Upper lobe of left lung (tissue), 6 donors: ENCODE data around the gene KLHL29. TPM values are rescaled to one million over a fixed set of nuclear protein-coding genes. Genes with fewer than 3 reads are reported as not detected.

Experiments used
- ATAC-seq, 2 donors: fragments of 200-7000 bp; cut with Tn5 transposase; one replicate each; pipeline ENCODE4 v1.9.1; 2022; ENCODE audit warnings: mild to moderate bottlenecking in 2 of 2, moderate library complexity in 2 of 2; ENCODE audit not compliant: low FRiP score in 2 of 2
- DNase-seq, 2 donors: peaks; one replicate each; pipeline ENCODE4 v3.0.0-alpha.2; 2019 to 2020
- H3K27ac ChIP-seq, 4 donors: fragments of 200-600 bp; sonication (generic); one replicate each; pipeline ENCODE4 v1.5.1; 2016 to 2019
- H3K27me3 ChIP-seq, 4 donors: fragments of 200-600 bp; sonication (generic); one replicate each; pipeline ENCODE4 v1.5.1; 2017 to 2019
- H3K36me3 ChIP-seq, 4 donors: fragments of 200-600 bp; sonication (generic); one replicate each; pipeline ENCODE4 v1.5.1; 2016 to 2019
- H3K4me1 ChIP-seq, 4 donors: fragments of 200-600 bp; sonication (generic); one replicate each; pipeline ENCODE4 v1.5.1; 2018 to 2019
- H3K4me3 ChIP-seq, 4 donors: fragments of 200-600 bp; sonication (generic); one replicate each; pipeline ENCODE4 v1.5.1; 2017 to 2019; ENCODE audit warnings: mild to moderate bottlenecking in 2 of 4, moderate library complexity in 1 of 4
- H3K9me3 ChIP-seq, 4 donors: fragments of 200-600 bp; sonication (generic); one replicate each; pipeline ENCODE4 v1.5.1; 2018 to 2019
- EP300 ChIP-seq, 4 donors: sonication (generic); formaldehyde crosslinking; IDR thresholded peaks; one replicate each; pipeline ENCODE4 v1.5.1; 2017; ENCODE audit warnings: antibody characterized with exemption in 4 of 4, control low read depth in 2 of 4
- POLR2A ChIP-seq, 4 donors: fragments of 450-650 bp; IDR thresholded peaks; one replicate each; pipeline ENCODE4 v1.5.1; 2016 to 2017; ENCODE audit warnings: antibody characterized with exemption in 4 of 4, mild to moderate bottlenecking in 2 of 4
- POLR2AphosphoS5 ChIP-seq, 2 donors: sonication (generic); formaldehyde crosslinking; IDR thresholded peaks; one replicate each; pipeline ENCODE4 v1.5.1; 2017; ENCODE audit warnings: antibody characterized with exemption in 2 of 2
- WGBS, 2 donors: methylation state at CpG; one replicate each; pipeline ENCODE4 v1.1.5; 2017 to 2018; 5-methylcytosine and 5-hydroxymethylcytosine counted together
- total RNA-seq, 6 donors: library from RNA; depleted of rRNA in 4 of 6; stranded (reverse); fragments of >200 nt in 4 of 6; gene quantifications; one replicate each; pipeline versions ENCODE4 v1.1.0 to v1.2.1, GENCODE V29; 2016 to 2021
- TF ChIP-seq, protein P1 (sequence below), 6 experiments: fragments of 450-650 bp in 4 of 6; fragments of 200-600 bp in 2 of 6; sonication (generic) in 2 of 6; IDR thresholded peaks; one replicate each; pipeline ENCODE4 v1.5.1; 2016 to 2019; ENCODE audit warnings: antibody characterized with exemption in 6 of 6
- donor health status: DM: no; HTN: no; CAD: no; lungs with moderate emphysema.
- donor health status: DM: no; HTN: yes; CAD: no; lungs with severe emphysema.

Gene KLHL29
- total RNA-seq, 6 donors from 2014 or later, result 8.6 to 34.4 (median 18.2) TPM

GRCh38 chr2:23705771-23706612 is 321.0 kb downstream of the KLHL29 start:
- 95 to 97% methylated on average over 12 to 18 of the region's 18 CpGs for WGBS, 2 donors
- Histone ChIP-seq H3K4me3 (no peak overlapping the region), H3K27me3 (no peaks in the 10 kb centered on the region), H3K4me1 (no peaks in the 10 kb centered on the region), H3K36me3 (peaks cover 0 to 26% (median 21%) of the 10 kb centered on the region in 4 donors), H3K9me3 (no peaks in the 10 kb centered on the region), H3K27ac (no peak overlapping the region)
- DNase-seq (peak in 1 of 2 donors; percentile 12), ATAC-seq (no peak)
- TF ChIP-seq, protein P1, sequence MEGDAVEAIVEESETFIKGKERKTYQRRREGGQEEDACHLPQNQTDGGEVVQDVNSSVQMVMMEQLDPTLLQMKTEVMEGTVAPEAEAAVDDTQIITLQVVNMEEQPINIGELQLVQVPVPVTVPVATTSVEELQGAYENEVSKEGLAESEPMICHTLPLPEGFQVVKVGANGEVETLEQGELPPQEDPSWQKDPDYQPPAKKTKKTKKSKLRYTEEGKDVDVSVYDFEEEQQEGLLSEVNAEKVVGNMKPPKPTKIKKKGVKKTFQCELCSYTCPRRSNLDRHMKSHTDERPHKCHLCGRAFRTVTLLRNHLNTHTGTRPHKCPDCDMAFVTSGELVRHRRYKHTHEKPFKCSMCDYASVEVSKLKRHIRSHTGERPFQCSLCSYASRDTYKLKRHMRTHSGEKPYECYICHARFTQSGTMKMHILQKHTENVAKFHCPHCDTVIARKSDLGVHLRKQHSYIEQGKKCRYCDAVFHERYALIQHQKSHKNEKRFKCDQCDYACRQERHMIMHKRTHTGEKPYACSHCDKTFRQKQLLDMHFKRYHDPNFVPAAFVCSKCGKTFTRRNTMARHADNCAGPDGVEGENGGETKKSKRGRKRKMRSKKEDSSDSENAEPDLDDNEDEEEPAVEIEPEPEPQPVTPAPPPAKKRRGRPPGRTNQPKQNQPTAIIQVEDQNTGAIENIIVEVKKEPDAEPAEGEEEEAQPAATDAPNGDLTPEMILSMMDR (IDR thresholded peaks at IDR 0.05), result no peak
- no peak for TF ChIP-seq EP300 (IDR thresholded peaks at IDR 0.05)
- TF ChIP-seq POLR2A (IDR thresholded peaks at IDR 0.05), result no peak
- no peak for TF ChIP-seq POLR2AphosphoS5 (IDR thresholded peaks at IDR 0.05)

GRCh38 chr2:23706613-23707078 is 321.7 kb downstream of the KLHL29 start:
- no peaks in the 10 kb centered on the region for H3K27me3 ChIP-seq
- no peak for TF ChIP-seq POLR2AphosphoS5 (IDR thresholded peaks at IDR 0.05)
- no peak for TF ChIP-seq EP300 (IDR thresholded peaks at IDR 0.05)
- TF ChIP-seq POLR2A (IDR thresholded peaks at IDR 0.05), result no peak
- TF ChIP-seq, protein P1 (IDR thresholded peaks at IDR 0.05), result no peak
- ATAC-seq, result no peak

DNA sequence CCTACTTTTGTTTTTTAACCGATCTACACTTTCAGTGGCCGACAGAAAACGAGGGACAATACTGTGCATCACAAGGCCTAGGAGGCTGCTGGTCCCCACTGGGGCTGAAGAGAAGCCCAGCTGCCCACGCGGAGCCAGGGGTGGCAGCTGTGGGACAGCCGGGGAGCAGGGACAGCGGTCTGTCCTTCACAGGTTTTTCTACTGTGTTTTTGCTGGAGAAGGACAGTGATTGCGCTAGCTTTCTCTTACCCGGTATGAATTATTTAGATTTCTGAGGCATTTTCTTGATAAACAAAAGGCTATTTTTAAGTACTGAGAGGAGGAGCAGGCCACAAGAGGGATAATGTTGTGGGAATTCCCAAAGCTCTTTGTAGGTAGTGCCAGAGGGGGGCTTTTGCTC is 322.1 kb downstream of the KLHL29 start:
- no peaks in the 10 kb centered on the region for H3K27me3 ChIP-seq
- H3K27ac ChIP-seq, result no peak overlapping the region
- peak in 1 of 2 donors; percentile 48 for DNase-seq
- H3K4me1 ChIP-seq, result no peaks in the 10 kb centered on the region
- no peaks in the 10 kb centered on the region for H3K9me3 ChIP-seq
- H3K4me3 ChIP-seq, result no peak overlapping the region
- ATAC-seq, result no peak
- WGBS, 2 donors, result 83 to 84% methylated on average over 9 of the region's 9 CpGs
- TF ChIP-seq EP300 (IDR thresholded peaks at IDR 0.05) (no peak), POLR2AphosphoS5 (IDR thresholded peaks at IDR 0.05) (no peak), POLR2A (IDR thresholded peaks at IDR 0.05) (no peak)
- TF ChIP-seq, protein P1 (IDR thresholded peaks at IDR 0.05), result no peak
- H3K36me3 ChIP-seq, result peaks cover 0 to 26% (median 21%) of the 10 kb centered on the region in 4 donors

More at GRCh38 chr2:23706613-23707078, 321.7 kb downstream of the KLHL29 start:
- peaks cover 0 to 26% (median 21%) of the 10 kb centered on the region in 4 donors for H3K36me3 ChIP-seq
- H3K27ac ChIP-seq, result no peak overlapping the region
- 96 to 99% methylated on average over 17 to 18 of the region's 18 CpGs for WGBS, 2 donors
- H3K4me1 ChIP-seq, result no peaks in the 10 kb centered on the region
- H3K4me3 ChIP-seq, result no peak overlapping the region
- peak in 1 of 2 donors; percentile 42 for DNase-seq
- H3K9me3 ChIP-seq, result no peaks in the 10 kb centered on the region

DNA sequence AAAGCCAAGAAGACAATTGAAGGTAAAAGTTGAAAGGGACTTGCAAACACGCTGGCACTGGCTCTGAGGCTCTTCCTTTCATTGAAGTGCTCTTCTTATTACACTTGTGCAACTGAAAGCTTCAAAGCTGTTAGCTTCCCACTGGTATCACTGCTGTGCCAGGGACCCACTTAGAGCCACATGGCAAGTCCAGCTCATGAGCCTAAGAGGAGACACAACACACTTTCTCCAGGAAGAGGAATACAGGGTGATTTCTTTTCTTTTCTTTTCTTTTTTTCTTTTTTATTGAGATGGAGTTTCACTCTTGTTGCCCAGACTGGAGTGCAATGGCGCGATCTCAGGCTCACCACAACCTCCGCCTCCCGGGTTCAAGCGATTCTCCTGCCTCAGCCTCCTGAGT is 323.8 kb downstream of the KLHL29 start:
- peaks cover 0 to 26% (median 16%) of the 10 kb centered on the region in 4 donors for H3K36me3 ChIP-seq
- DNase-seq (no peak), ATAC-seq (no peak)
- no peaks in the 10 kb centered on the region for H3K9me3 ChIP-seq
- H3K27me3 ChIP-seq, result no peaks in the 10 kb centered on the region
- WGBS, 2 donors, result 95 to 99% methylated on average over 6 of the region's 6 CpGs
- H3K4me3 ChIP-seq, result no peak overlapping the region
- TF ChIP-seq POLR2AphosphoS5 (IDR thresholded peaks at IDR 0.05) (no peak), EP300 (IDR thresholded peaks at IDR 0.05) (no peak), POLR2A (IDR thresholded peaks at IDR 0.05) (no peak)
- TF ChIP-seq, protein P1 (IDR thresholded peaks at IDR 0.05), result no peak
- peaks cover 0 to 10% (median 4%) of the 10 kb centered on the region in 4 donors for H3K4me1 ChIP-seq
- H3K27ac ChIP-seq, result no peak overlapping the region
